Astrocyte (in vitro differentiated cells and primary cell): ENCODE data around the gene NOS1AP. TPM values are rescaled to one million over a fixed set of nuclear protein-coding genes. Genes with fewer than 3 reads are reported as not detected.

Experiments
- DNase-seq: peaks from one replicate; pipeline ENCODE4 v3.0.0-alpha.2; 2010; ENCODE audit warnings: low read depth
- FAIRE-seq: peaks from 2 replicates; lab custom pipeline; 2011; peaks lifted over from hg19 to GRCh38; lab: Jason Lieb, UNC
- H2AFZ ChIP-seq: 2 replicates; pipeline ENCODE4 v1.6.0; 2012; ENCODE audit warnings: low read depth, low read length, inconsistent platforms
- H3K27ac ChIP-seq: 2 replicates; pipeline ENCODE4 v1.5.1; 2011; ENCODE audit warnings: low read depth, low read length, inconsistent platforms
- H3K27me3 ChIP-seq: 2 replicates; pipeline ENCODE4 v1.6.0; 2011; ENCODE audit warnings: low read length, inconsistent platforms; ENCODE audit not compliant: insufficient read depth
- H3K36me3 ChIP-seq: 2 replicates; pipeline ENCODE4 v1.5.1; 2011; ENCODE audit warnings: low read length, inconsistent platforms; ENCODE audit not compliant: insufficient read depth
- H3K4me1 ChIP-seq: 2 replicates; pipeline ENCODE4 v1.5.1; 2011; ENCODE audit warnings: low read length, inconsistent platforms; ENCODE audit not compliant: insufficient read depth
- H3K4me2 ChIP-seq: 2 replicates; pipeline ENCODE4 v1.6.0; 2012; ENCODE audit warnings: low read length, inconsistent platforms
- H3K4me3 ChIP-seq: 2 replicates; pipeline ENCODE4 v1.5.1; 2011; ENCODE audit warnings: low read depth, mild to moderate bottlenecking, low read length, inconsistent platforms; ENCODE audit not compliant: insufficient read depth
- H3K79me2 ChIP-seq: 2 replicates; pipeline ENCODE4 v1.6.0; 2012; ENCODE audit warnings: mild to moderate bottlenecking, low read length, inconsistent platforms; ENCODE audit not compliant: insufficient read depth
- H3K9ac ChIP-seq: 2 replicates; pipeline ENCODE4 v1.6.0; 2012; ENCODE audit warnings: mild to moderate bottlenecking, low read length, inconsistent platforms
- H3K9me3 ChIP-seq: 2 replicates; pipeline ENCODE4 v1.5.1; 2012; ENCODE audit warnings: low read depth, mild to moderate bottlenecking, low read length, inconsistent platforms; ENCODE audit not compliant: insufficient read depth
- H4K20me1 ChIP-seq: 2 replicates; pipeline ENCODE4 v1.6.0; 2012; ENCODE audit warnings: low read length, inconsistent platforms; ENCODE audit not compliant: insufficient read depth
- H3K27ac Mint-ChIP-seq: one replicate; pipeline ENCODE4 v1.8.0; 2021; ENCODE audit warnings: mild to moderate bottlenecking, mixed read lengths; ENCODE audit not compliant: unreplicated experiment
- H3K27me3 Mint-ChIP-seq: one replicate; pipeline ENCODE4 v1.8.0; 2021; ENCODE audit warnings: low read depth, mixed read lengths; ENCODE audit not compliant: unreplicated experiment
- H3K36me3 Mint-ChIP-seq: one replicate; pipeline ENCODE4 v1.8.0; 2021; ENCODE audit warnings: low read depth, mixed read lengths; ENCODE audit not compliant: unreplicated experiment
- H3K4me1 Mint-ChIP-seq: one replicate; pipeline ENCODE4 v1.8.0; 2021; ENCODE audit warnings: low read depth, mixed read lengths; ENCODE audit not compliant: unreplicated experiment
- H3K4me3 Mint-ChIP-seq: one replicate; pipeline ENCODE4 v1.8.0; 2021; ENCODE audit warnings: mild to moderate bottlenecking, moderate library complexity, mixed read lengths; ENCODE audit not compliant: unreplicated experiment
- H3K9me3 Mint-ChIP-seq: one replicate; pipeline ENCODE4 v1.8.0; 2021; ENCODE audit warnings: mild to moderate bottlenecking, mixed read lengths; ENCODE audit not compliant: unreplicated experiment
- EZH2 ChIP-seq: IDR thresholded peaks from 2 replicates; pipeline ENCODE4 v1.6.1; 2012; ENCODE audit warnings: mild to moderate bottlenecking, low read length, inconsistent platforms; ENCODE audit not compliant: insufficient read depth
- total RNA-seq: library from RNA; stranded (reverse); gene quantifications from 2 replicates; pipeline ENCODE4 v1.2.1, GENCODE V29; 2021
- TF ChIP-seq, protein P1 (sequence below): IDR thresholded peaks from 2 replicates; pipeline ENCODE4 v1.5.1; 2011; ENCODE audit warnings: low read depth, mild to moderate bottlenecking, inconsistent platforms, low read length, moderate library complexity; ENCODE audit not compliant: insufficient read depth

NOS1AP gene
- total RNA-seq, 1 donor from 2014 or later, result 1.2 TPM

DNA sequence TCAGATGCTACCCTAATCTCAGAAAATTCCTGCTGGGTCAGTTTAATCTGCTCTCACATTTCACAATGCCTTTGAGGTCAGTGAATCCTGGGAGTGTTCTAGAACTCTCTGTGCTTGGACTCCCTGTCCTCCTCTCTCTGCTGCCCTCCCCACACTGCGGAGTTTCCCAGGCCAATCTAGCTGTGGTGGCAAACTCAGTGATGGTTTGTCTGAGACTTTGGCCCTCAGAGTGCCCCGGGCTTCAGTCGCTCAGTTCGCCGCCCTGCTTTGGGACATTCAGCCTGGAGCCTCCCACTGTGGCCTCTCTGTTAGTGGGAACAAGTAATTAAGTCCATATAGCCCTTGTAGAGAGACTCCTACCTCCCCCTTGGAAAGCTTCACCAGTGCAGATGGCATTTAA is 319.1 kb downstream of the NOS1AP start:
- Histone ChIP-seq H3K4me2 (peak overlapping the region; percentile 48), H3K4me1 (peaks cover 13% of the 10 kb centered on the region), H3K27ac (no peak overlapping the region), H3K36me3 (no peaks in the 10 kb centered on the region), H3K27me3 (no peaks in the 10 kb centered on the region), H4K20me1 (no peaks in the 10 kb centered on the region), H3K9ac (no peak overlapping the region), H3K9me3 (no peaks in the 10 kb centered on the region), H3K79me2 (no peaks in the 10 kb centered on the region), H2AFZ (no peak overlapping the region), H3K4me3 (no peak overlapping the region)
- peaks cover 5% of the 10 kb centered on the region for H3K36me3 Mint-ChIP-seq
- no peak for FAIRE-seq
- no peak for DNase-seq
- peaks cover 9% of the 10 kb centered on the region for H3K27me3 Mint-ChIP-seq
- no peak overlapping the region for H3K27ac Mint-ChIP-seq
- TF ChIP-seq, protein P1, sequence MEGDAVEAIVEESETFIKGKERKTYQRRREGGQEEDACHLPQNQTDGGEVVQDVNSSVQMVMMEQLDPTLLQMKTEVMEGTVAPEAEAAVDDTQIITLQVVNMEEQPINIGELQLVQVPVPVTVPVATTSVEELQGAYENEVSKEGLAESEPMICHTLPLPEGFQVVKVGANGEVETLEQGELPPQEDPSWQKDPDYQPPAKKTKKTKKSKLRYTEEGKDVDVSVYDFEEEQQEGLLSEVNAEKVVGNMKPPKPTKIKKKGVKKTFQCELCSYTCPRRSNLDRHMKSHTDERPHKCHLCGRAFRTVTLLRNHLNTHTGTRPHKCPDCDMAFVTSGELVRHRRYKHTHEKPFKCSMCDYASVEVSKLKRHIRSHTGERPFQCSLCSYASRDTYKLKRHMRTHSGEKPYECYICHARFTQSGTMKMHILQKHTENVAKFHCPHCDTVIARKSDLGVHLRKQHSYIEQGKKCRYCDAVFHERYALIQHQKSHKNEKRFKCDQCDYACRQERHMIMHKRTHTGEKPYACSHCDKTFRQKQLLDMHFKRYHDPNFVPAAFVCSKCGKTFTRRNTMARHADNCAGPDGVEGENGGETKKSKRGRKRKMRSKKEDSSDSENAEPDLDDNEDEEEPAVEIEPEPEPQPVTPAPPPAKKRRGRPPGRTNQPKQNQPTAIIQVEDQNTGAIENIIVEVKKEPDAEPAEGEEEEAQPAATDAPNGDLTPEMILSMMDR, result no peak
- TF ChIP-seq EZH2, result no peak
- no peak overlapping the region for H3K4me3 Mint-ChIP-seq
- peaks cover 1% of the 10 kb centered on the region for H3K9me3 Mint-ChIP-seq
- H3K4me1 Mint-ChIP-seq, result peaks cover 12% of the 10 kb centered on the region

DNA sequence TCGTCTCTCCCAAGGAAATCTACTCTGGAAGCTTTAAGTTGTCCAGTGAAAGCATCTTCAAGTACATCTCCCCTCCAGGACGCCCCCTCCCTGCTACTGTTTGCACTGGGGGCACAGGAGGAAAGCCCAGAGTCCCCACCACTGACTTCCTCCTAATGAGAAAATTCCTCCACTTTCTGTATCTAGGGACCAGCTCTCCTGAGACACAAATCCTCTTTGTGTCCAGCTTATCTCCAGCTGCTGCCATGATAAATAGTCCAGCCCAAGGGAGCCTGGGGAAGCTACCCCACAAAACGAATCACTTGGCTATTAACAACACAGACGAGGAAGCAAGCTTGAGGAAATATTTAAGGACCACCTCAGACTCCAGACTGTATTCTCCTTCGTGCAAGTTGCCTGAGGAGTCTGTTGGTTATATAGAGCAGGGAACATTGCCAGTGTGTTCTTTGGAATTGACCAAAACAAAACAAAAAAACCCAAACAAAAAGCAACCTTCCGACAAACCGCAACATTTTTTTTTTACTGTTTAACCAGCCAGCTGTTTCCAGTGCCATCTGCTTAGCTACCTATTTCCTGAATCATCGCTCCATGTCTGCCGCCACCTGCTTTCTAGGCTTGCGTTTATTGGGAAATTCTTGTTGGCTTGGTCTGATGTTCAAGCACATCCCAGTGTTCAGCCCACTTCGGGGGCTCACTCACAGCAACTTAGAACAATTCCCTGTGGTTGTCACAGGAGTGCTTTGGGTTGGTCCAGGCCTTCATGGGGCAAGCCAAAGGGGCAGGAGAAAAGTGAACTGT is 319.7 kb downstream of the NOS1AP start:
- no peaks in the 10 kb centered on the region for H3K36me3 ChIP-seq

More for the DNA sequence above, 319.7 kb downstream of the NOS1AP start:
- H3K9me3 ChIP-seq, result no peaks in the 10 kb centered on the region
- FAIRE-seq (no peak), DNase-seq (peak; percentile 73)
- Mint-ChIP-seq H3K4me3 (no peak overlapping the region), H3K27me3 (peaks cover 8% of the 10 kb centered on the region), H3K9me3 (peaks cover 1% of the 10 kb centered on the region), H3K36me3 (peaks cover 5% of the 10 kb centered on the region), H3K4me1 (peaks cover 12% of the 10 kb centered on the region), H3K27ac (no peak overlapping the region)
- no peak overlapping the region for H2AFZ ChIP-seq
- H3K4me2 ChIP-seq, result peak overlapping the region; percentile 48
- H3K27me3 ChIP-seq, result no peaks in the 10 kb centered on the region
- peaks cover 13% of the 10 kb centered on the region for H3K4me1 ChIP-seq
- no peaks in the 10 kb centered on the region for H3K79me2 ChIP-seq
- H3K9ac ChIP-seq, result no peak overlapping the region
- no peak overlapping the region for H3K27ac ChIP-seq
- no peaks in the 10 kb centered on the region for H4K20me1 ChIP-seq
- no peak overlapping the region for H3K4me3 ChIP-seq
- no peak for TF ChIP-seq EZH2
- TF ChIP-seq, protein P1, result no peak
